ENCODE data around the gene CACNA1C.

The CACNA1C gene

GRCh38 chr12:2325519-2325918 is 272.7 kb downstream of the CACNA1C start:
- no peak for DNase-seq (ENCODE audit: insufficient read length, low spot score)
- TF ChIP-seq CTCF (IDR thresholded peaks at IDR 0.05; ENCODE audit: insufficient read depth, missing control alignments): no peak

DNA sequence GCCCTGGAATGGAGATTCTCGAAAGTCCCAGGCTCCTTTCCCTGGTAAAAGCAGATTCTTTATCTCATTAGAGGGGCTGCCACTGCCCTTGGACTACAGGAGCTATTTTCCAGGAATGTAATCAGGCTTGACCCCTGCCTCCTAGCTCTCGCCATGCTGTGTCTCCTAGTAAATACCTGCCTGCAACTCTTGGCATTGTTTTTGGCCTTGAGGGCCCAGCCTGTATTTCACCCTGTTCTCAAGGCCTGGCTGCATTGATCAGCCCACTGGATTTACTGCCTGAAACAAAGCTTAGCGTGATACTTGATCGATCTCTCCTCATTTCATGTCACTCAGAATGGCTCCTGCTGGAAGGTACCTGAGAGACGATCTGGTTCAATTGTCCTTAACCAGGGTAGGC is 273.7 kb downstream of the CACNA1C start:
- no peak for TF ChIP-seq CTCF (IDR thresholded peaks at IDR 0.05; ENCODE audit: insufficient read depth, missing control alignments)
- DNase-seq (ENCODE audit: insufficient read length, low spot score) (no peak), FAIRE-seq (no peak)

More at GRCh38 chr12:2325519-2325918, 272.7 kb downstream of the CACNA1C start:
- no peak for FAIRE-seq

- no peak for TF ChIP-seq CTCF (IDR thresholded peaks at IDR 0.05; ENCODE audit: insufficient read depth, missing control alignments)
- no peak for DNase-seq (ENCODE audit: insufficient read length, low spot score)
- no peak for FAIRE-seq
These were observed 275.9 kb downstream of the CACNA1C start for GRCh38 chr12:2328661-2329060.

DNA sequence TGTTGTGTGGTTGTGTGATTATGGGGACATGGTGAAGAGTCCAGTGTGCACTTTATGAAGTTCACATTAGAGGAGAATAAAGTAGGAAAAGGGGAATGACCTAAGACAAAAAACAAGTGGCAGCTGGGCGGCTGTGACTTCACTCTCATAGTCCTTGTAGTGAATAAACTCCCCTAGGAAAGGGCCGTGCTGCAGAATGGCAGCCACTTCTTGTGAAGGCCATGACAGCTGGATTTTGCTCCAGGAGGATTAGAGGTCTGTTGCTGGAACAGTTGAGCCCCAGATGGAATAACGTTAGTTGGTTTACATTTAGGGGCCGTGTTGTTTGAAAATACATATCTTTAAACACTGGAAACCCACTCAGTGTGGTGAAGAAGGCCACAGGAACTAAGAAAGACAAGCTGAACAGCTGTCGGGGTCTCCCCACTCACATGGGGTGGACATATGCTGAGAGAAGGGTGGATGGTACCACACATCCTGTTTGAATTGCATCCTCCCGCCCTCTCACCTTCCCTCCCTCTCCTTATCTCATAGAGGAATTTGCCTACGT is 276.9 kb downstream of the CACNA1C start:
- no peak for DNase-seq (ENCODE audit: insufficient read length, low spot score)
- FAIRE-seq: no peak
- no peak for TF ChIP-seq CTCF (IDR thresholded peaks at IDR 0.05; ENCODE audit: insufficient read depth, missing control alignments)

DNA sequence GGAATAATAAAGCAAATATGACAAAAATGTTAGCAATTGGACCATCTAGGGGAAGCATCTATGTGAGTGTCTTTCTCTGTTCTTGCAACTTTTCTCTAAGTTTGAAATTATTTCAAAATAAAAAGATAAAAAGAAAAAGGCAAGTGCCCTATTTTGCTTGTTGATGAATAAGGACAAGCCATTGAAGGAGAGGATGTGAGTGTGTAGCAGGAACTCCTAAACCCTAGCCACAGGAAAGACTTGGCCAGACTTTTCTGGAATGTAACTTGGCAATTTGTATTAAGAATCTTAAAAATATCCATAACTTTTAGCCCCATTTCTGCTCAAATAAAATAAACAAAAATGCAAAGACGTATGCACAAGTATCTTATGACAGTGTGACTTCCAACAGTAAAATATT is 279.4 kb downstream of the CACNA1C start:
- FAIRE-seq (no peak), DNase-seq (ENCODE audit: insufficient read length, low spot score) (no peak)
- TF ChIP-seq CTCF (IDR thresholded peaks at IDR 0.05; ENCODE audit: insufficient read depth, missing control alignments): no peak

DNA sequence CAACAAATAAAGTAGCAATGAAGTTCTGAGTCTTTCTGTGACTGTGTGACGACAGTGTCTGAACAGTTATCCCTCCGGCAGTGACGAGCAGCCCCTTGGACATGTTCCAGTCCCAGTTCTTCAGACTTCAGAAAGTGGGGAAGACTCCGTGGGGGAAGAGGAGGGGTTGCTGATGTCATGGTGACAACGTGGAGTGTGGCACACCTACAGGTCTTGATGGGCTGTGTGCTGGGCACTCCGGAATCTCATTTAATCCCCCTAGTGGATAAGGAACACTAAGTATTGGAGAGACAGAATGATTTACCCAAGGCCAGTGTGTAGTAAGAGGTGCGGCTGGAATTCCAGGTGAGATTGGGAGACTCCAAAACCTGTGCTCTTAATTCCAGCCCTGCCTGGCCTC is 280.2 kb downstream of the CACNA1C start:
- TF ChIP-seq CTCF (IDR thresholded peaks at IDR 0.05; ENCODE audit: insufficient read depth, missing control alignments): no peak
- FAIRE-seq (no peak), DNase-seq (ENCODE audit: insufficient read length, low spot score) (no peak)

DNA sequence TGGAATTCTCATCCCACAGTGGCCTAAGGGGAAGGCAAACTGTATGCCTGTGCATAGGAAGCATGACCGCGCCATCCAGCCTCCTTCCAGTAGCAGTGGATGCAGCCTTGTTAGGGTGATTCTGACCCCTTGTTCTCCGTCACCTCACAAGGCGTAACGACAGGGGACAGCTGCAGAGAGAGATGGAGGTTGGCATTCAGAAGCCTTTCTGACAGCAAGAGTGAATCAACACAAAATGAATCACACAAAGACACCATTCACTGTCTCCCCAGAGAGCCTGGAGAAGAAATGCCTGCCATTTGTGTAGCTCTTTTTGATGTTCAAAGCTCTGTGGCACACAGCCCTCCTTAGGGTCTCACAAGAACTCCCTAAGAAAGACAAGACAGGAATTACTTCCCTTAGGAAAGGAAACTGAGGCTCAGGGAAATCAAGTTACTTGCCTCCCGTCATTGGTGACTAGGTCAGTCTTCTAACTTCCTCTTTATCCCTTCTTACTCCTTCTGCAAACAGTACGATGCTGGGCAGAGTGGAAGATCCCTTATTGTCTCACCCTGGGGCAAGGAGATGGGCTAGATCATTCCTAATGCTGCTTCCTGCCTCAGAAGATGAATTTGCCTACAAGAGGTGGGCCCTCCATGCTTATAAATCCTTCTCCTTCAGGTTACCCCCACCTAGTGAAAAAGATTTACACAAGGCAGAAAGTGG is 280.9 kb downstream of the CACNA1C start:
- DNase-seq (ENCODE audit: insufficient read length, low spot score): no peak
- TF ChIP-seq CTCF (IDR thresholded peaks at IDR 0.05; ENCODE audit: insufficient read depth, missing control alignments): no peak
- no peak for FAIRE-seq

All from D721Med (cell line).